Stimulated activated CD4-positive, alpha-beta T cell treated with anti-CD3 and anti-CD28 coated beads, TNF-alpha, amount 100 ng/mL, for 1 hour (primary cell): ENCODE data around the gene A2M.
"Not testable (repeated sequence)": the region's sequence is repeated elsewhere in the genome, so short reads cannot be mapped to it uniquely, and the experiment has no call there.

Source experiments
- DNase-seq, 3 donors: peaks; one replicate each; pipeline ENCODE4 v3.0.0-alpha.2; 2020; ENCODE audit warnings: low read depth in 3 of 3, low spot score in 1 of 3

A2M gene

DNA sequence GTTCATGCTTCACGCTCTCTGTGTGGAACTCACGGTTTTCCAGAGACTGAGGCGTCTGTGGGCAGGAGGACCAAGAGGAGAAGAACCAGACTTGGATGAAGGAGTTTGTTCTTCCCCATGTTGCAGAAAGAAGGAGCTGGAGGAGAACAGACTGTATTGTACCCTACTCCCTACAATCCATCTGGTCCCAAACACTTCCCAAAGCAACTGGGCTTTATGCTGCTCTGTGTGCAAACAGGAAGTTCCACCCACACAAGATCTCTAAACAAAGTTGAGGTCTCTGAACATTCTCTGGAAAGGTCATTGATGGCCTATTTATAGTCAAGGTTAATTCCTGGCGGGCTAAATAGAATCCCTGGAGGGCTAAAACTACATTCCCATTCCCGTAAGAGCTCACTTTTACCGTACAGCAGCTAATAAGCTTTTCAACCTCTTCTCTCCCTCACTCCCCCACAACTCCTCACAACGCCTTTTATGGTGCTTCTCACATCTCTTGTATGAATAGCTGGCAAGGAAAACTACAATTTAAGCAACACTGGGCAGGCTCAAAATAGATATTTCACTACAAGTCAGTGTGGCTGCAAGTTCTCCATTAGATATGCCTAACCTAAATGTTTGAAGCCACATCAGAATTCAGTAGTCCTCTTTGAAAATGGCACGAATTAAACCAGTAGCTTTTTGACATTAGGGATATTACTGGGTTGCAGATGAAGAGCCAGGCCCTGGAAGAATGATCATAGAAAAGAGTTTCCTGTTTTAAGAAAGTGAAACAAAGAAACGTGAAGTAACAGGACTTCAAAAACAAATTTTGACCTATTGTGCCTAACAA lies at the start of gene A2M:
A2M (minus strand) TSS at position 189 of the 829 bp plus-strand sequence; CDS start at position 119, 70 bp downstream.
- no peak for DNase-seq

DNA sequence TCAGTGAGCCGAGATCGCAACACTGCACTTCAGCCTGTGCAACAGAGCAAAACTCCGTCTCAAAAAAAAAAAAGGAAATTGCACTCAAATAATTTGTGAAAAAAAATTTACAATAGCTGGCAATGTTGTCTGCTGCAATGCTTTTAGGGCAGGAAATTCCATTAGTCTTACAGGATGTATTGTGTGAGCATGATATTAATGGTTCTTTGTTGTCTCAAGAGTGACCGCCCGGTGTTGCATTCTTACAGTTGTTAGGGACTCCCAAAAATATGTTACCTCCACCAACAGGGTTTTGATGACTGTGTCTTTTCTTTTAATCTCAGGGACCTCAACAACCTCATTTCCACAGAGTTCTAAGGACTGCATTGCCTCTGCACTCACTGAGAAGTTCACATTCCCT lies 47.7 kb upstream of the A2M start:
- DNase-seq: no peak

DNA sequence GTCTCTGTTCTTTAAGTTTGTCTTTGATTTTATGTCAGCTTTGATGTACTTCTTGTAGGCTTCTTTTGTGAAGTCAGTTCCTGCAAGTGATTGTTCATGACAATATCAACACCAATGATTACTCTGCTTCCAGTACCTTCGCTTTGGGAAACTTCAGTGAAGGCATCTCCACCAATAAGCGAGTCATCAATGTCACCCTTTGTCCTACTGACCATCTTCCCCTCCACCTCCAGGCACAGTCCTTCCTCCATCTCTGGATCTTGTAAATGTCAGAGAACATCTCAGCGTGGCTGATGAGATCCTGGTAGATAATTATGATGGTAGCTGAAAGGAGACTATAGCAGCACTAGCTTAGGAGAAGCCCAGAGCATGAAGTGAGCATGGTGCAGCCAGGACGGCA lies 40.4 kb upstream of the A2M start:
- DNase-seq: no peak

DNA sequence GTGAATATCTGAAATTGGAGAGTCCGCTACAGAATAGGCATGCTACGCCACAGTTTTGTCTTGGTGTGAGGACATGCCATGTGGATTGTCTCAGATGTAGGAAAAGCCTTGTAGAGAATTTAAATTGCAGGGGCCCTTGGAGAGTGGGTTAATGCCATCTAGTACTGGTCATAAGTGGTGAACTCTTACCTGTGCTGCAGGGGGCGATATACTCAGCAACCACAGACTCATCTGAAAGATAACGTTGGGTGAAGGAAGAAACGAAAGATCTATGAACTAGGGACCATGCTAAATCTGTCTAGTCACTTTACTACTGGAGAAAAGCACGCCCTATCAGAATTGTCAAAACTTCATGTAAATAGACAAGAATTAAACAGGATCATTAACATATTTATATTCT lies 33.7 kb upstream of the A2M start:
- no peak for DNase-seq

DNA sequence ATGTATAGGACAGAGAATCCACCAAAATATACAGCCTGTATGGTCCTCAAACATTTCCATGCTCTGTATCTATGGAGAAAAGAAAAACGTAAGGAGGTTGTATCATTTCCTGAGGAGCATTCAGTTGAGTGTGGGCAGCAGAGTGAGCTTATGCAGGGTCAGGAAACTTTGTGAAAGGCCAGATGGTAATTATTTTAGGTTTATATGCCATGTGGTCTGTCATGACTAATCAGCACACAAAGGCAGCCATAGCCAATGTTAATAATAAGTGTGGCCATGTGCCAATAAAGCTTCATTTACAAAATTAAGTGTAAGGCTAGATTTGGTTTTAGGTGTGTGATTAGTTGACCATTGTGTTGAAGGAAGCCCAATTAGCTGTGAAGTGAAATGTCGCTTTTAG lies 33.2 kb upstream of the A2M start:
- DNase-seq: no peak

DNA sequence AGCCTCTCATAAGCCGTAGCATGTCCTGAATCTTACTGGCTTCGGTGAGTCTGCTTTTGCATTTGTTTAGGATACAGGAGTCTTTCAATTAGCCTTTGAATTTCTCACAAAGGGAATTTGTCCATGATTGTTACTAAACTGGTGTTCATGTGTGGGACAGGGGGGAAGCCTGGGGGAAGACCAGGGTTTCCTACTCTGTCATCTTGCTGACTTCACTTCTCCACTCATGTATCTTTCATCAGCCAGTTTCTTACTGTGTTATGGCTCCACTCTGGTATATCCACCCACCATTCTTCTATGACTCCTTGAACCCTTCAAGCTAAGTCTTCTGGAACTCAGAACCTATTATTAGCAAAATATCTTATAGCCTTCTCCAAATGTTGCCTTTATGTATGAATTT lies 31.7 kb upstream of the A2M start:
- no peak for DNase-seq

DNA sequence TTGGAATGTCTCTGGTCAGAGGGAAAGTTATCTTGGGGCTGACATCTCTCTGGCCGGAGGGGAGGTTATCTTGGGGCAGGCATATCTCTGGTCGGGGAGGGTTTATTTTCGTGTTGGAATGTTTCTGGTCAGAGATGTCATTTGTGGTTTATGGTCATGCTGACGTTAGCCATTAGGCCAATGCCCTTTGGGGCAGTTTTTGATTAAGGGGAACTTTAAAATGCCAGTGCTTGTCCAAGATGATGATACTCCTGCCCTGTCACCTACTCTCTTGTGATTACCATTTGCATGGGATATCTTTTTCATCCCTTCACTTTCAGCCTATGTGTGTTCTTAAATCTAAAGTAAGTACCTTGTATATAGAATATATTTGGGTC lies 29.0 kb upstream of the A2M start:
- DNase-seq: no peak

DNA sequence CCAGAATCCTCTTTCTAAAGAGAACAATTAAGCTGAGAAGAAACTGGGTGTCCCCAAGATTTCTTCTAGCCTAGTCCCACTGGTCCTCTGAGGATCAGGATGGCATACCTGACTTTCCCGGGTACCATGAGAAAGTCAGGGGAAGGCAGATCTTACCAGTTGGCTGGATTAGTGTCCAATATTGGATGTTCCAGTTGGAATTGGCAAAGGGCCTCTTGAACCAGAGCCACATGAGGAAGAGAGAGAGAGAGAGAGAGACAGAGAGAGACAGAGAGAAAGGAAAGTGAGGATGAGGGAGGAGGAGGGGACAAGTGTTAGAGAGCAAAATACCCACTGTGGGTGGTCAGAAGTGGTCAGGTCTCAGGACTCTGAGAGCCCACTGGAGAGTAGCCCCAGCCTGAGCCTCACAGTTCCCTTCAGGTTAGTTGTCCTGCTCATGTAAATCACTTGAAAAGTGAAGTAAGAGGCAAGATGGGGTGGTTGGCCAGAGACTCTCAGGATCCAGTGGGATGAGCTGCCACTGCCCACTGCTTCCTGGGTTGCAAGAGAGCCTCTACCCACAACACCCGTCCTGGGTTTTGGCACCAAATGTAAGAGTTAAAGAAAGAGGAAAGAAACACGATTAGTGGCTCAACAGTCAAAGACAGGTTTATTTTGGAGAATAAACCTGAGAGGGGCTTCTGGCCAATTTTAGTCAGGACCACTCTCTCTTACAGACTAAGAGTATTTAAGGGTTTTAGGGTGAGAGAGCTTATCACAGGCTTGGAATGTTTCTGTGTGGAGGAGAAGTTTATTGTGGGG lies 28.4 kb upstream of the A2M start:
- no peak for DNase-seq

DNA sequence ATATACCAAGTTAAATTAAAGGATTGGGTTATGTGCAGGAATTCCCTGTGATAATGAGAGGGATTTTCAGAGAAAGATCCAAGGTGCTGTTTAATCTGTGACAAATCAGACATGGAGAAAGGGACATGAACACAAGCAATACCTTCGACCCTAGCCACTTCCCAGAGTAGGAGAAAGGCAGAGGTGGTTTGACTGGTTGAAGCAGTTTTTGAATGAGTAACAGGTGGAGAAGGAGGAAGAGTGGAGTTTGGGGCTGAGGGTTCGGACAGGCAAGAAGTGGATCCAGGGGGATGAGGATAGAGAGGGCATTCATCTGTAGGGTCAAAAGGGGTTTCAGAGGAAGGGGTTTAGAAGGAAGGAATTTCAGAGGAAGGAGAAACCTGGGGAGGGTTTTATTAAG lies 27.4 kb upstream of the A2M start:
- DNase-seq: no peak

DNA sequence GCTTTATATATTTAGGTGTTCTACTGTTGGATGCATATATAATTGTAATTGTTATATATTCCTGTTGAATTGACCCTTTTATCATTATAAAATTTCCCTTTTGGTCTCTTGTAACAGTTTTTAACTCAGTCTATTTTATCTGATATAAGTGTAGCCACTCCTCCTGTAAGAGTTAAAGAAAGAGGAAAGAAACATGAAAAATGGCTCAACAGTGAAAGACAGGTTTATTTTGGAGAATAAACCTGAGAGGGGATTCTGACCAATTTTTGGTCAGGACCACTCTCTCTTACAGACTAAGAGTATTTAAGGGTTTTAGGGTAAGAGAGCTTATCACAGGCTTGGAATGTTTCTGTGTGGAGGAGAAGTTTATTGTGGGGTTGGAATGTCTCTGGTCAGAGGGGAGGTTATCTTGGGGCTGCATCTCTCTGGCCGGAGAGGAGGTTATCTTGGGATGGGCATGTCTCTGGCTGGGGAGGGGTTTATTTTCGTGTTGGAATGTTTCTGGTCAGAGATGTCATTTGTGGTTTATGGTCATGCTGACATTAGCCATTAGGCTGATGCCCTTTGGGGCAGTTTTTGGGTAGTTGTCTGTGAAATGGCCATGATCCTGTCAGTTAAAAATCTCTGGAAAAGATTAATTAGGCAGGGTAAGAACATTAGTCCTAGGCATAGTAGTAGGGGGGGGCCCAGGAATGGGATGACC lies 24.0 kb upstream of the A2M start:
- DNase-seq: not testable (repeated sequence)

DNA sequence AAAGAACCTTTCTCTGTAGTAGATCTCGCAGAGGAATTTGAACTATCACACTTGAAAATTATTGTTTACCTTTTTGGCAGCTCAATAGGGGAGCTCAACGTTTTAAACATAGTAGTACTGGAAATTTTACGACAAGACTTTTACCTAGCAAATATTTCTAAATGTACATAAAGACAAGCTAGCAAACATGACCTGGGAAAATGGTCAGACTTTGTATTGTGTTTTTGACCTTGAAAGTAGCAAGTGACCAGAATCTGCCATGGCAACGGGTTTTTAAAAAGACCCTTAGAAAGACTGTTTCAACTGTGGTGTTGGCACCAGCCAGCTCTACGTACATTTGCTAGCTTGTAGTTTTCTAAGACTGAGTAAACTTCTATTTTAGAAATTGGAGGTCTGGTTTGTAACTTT lies 20.2 kb upstream of the A2M start:
- no peak for DNase-seq

DNA sequence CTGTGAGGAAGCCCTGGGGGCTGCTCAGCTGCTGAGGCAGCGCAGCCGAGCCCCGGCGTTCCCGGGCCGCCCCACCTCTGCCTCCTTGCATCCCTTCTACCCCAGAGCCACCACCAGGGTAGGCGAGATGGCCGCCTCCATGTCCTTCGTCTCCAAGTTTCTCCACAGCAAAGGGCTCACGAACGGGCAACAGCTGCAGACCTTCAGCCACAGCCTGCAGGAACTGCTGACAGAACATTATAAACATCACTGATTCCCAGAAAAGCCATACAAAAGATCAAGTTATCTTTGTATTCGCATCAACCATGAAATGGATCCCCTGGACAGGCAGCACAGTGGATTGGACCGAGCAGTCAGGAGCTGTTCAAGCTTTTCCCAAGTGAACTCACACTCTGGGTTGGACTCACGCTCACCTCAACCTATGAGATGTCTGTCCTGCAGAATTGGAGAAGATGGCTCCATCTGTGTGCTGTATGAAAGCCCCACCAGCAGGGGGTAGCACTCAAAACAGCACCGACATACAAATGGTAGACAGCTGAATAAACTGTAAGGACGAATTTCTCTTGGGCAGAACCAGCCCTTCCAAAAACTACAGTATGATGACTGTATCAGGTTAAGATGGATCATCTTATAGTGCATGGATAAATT lies 19.4 kb upstream of the A2M start:
- no peak for DNase-seq

DNA sequence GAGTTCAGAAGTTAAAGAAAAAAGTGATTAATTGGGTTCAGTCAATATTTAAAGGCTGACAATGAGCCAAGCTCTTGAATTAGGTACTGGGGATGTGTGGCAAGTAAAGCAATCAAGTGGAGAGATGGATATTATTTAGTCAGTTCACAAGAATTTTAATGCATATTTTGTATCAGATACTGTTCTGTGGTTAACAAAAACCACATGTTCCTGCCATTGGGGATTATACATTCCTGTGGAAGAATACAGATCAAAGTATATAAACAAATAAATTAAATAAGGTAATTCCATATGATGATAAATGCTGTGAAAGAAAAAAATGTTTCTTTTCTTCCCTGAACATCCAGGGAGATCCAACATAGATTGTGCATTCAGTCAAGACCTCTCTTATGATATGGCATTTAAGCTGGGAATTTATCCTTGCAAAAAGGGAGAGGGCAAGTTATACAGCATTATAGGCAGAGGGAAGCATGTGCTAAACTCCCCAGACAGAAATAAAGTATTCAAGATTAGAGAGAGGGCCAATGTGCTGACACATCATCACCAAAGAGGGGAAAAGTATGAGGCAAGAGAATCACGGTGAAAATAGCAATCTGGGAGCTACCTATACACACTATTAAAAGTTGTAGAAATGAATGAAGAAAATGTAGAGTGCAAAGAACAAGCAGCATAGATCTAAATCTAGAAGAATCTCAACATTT lies 17.6 kb upstream of the A2M start:
- no peak for DNase-seq

DNA sequence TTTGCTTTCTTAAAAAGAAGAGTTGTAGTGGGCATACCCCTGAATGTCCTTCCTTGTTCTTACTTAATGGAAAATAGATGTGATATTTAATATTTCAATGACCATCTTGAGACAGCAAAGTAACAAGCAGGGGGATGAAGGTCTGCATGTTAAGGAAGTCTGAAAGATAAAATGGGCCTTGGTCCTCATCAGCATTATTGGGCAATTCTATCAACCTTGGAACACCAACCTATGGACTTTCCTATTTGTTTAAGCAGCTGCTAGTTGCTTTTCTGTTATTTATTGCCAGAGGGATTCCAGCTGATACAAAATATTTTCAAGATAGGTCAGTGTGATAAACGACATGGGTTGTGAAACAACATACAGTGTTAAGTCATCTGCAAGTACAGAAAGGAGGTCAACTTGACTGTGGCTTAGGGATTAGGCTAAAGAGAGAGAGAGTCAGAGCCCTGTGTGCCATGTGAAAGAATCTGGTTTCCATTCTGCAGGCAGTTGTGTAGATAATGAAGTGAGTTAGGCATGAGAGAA lies 16.4 kb upstream of the A2M start:
- no peak for DNase-seq

DNA sequence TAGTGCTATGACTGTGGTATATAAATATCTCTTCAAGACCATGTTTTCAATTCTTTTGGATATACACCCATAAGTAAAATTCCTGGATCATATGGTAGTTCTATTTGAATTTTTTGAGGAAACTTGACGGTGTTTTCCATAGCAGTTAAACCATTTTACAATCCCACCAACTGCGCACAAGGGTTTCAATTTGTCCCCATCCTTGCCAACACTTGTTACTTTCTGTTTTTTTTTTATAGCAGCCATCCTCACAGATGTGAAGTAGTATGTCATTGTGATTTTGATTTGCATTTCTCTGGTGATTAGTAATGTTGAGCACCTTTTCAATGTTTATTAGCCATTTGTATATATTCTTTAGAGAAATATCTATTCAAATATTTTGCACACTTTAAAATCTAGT lies 14.5 kb upstream of the A2M start:
- no peak for DNase-seq

DNA sequence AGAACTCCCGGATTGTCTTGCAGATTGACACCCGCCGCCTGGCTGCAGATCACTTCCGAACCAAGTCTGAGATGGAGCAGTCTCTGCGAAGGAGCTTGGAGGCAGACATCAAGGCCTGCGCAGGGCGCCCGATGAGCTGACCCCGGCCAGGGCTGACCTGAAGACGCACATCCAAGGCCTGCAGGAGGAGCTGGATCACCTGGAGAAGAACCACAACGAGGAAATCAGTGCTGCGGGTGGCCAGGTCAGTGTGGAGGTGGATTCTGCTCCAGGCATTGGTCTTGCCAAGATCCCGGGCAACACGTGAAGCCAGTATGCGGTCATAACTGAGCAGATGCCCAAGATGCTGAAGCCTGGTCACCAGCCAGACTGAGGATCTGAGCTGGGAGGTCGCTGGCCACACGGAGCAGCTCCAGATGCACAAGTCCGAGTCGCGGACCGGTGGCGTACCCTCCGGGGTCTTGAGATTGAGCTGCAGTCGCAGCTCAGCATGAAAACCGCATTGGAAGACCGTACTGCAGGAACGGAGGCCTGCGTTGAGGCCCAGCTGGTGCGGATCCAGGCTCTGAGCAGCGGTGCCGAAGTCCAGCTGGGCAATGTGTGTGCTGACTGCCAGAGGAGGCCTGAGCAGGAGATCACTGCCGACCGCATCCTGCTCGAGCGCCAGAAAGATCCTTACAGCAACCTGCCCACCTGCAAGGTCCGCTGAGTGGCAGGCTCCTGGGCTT lies 12.4 kb upstream of the A2M start:
- no peak for DNase-seq

DNA sequence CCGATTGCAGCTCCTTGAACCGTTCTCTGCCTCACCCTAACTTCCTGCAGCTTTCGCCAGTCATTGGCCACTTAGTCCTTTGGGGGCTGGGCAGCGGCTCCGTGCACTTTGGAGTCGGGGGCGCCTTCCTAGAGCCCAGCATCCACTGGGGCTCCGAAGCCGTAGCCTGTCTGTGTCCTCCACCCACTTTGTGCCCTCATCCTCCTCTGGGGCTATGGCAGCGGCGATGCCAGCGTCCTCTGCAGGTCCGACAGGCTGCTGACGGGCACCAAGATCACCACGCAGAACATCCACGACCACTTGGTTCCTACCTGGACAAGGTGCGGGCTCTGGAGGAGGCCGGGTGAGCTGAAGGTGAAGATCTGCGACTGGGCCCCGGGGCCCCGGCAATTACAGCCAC lies 11.8 kb upstream of the A2M start:
- DNase-seq: no peak

DNA sequence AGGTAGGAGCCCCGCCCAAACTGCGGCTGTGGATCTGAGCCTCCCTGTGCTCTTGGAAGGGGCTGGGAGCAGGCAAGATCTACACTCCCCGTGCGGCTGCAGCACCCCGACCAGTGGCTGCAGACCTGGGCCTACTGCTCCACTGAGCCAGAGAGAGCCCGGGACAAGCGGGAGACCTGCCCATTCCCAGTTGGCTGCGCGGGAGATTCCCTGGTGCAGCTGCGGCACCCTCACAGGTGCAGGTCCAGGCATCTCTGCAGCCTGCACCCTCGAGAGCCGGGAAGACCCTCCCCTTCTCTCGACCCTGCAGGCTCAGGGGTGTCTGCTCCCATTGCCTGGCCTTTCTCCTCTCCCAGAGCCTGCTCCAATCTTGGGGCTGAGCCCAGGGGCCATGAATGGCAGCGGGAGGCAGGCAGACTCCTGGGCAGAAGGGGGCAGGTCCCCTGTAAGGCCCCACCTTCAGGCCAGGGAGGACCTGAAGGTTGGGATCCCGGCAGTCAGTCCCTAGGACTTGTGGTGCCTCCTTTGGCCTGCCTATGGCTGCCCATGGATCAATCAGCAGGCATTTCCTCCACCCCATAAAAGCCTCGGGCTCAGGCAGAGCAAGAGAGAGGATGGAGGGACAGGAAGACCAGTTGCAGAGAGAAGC lies 8.8 kb upstream of the A2M start:
- no peak for DNase-seq

DNA sequence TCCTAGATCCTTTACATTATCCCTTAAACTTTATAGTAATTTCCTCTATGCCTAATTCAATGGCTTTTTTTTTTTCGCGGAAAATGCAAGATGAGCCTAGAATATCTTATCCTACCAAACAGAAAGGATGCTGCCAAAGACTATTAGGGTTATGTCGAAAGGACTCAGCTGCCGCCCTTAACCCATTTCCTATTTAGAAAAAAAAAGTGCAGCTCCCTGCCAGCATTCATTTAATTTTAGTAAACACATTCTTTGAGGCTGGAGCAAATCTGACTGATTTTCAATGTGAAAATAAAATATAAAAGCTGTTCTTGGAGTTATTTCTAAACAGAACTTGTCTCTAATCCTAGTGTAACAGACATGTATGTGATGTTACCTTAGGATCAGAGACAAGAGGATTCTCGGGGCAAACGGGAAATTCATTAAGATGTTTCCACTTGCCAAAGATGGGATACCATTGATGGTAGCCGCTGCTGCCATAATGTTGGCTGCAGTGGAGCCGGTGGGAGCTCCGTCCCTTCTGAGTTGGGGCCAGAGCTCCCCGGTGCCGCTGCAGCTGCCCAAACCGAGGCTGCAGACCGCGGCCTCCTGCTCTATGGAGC lies 8.2 kb upstream of the A2M start:
- no peak for DNase-seq
